Duodenal mucosa (tissue), 2 donors: ENCODE measurements around the gene MMP8.

ENCODE experiments used
- H3K27ac ChIP-seq: one replicate; pipeline ENCODE4 v1.7.0; 2013; ENCODE audit warnings: low read depth, low read length
- H3K27me3 ChIP-seq, 2 donors: one replicate each; pipeline ENCODE4 v1.7.0; 2013; ENCODE audit warnings: low read length in 2 of 2, control low read depth in 1 of 2; ENCODE audit not compliant: insufficient read depth in 2 of 2, control insufficient read depth in 1 of 2
- H3K36me3 ChIP-seq, 2 donors: one replicate each; pipeline ENCODE4 v1.7.0; 2013; ENCODE audit warnings: low read length in 2 of 2, control low read depth in 1 of 2; ENCODE audit not compliant: insufficient read depth in 2 of 2, control insufficient read depth in 1 of 2
- H3K4me1 ChIP-seq, 2 donors: one replicate each; pipeline ENCODE4 v1.7.0; 2013; ENCODE audit warnings: low read length in 2 of 2, control low read depth in 1 of 2; ENCODE audit not compliant: insufficient read depth in 2 of 2, control insufficient read depth in 1 of 2
- H3K4me3 ChIP-seq, 2 donors: one replicate each; pipeline ENCODE4 v1.7.0; 2013; ENCODE audit warnings: low read length in 2 of 2, low read depth in 1 of 2
- H3K9ac ChIP-seq, 2 donors: one replicate each; pipeline ENCODE4 v1.7.0; 2013; ENCODE audit warnings: low read length in 2 of 2, low read depth in 1 of 2
- H3K9me3 ChIP-seq, 2 donors: one replicate each; pipeline ENCODE4 v1.7.0; 2013; ENCODE audit warnings: low read length in 2 of 2, control low read depth in 1 of 2; ENCODE audit not compliant: control insufficient read depth in 1 of 2

Gene MMP8

GRCh38 chr11:102722821-102723220, 1.9 kb downstream of the MMP8 start:
- Histone ChIP-seq H3K27ac (no peak overlapping the region), H3K36me3 (no peaks in the 10 kb centered on the region), H3K9me3 (no peaks in the 10 kb centered on the region), H3K4me3 (no peak overlapping the region), H3K4me1 (no peaks in the 10 kb centered on the region), H3K27me3 (no peaks in the 10 kb centered on the region), H3K9ac (no peak overlapping the region)

GRCh38 chr11:102719620-102720277, 5.0 kb downstream of the MMP8 start:
- H3K4me3 ChIP-seq = no peak overlapping the region
- no peaks in the 10 kb centered on the region for H3K9me3 ChIP-seq
- H3K9ac ChIP-seq = no peak overlapping the region
- peaks cover 0 to 4% of the 10 kb centered on the region in 2 donors for H3K27me3 ChIP-seq
- H3K36me3 ChIP-seq = no peaks in the 10 kb centered on the region
- no peak overlapping the region for H3K27ac ChIP-seq
- H3K4me1 ChIP-seq = no peaks in the 10 kb centered on the region

GRCh38 chr11:102717280-102717679, 7.5 kb downstream of the MMP8 start:
- no peak overlapping the region for H3K27ac ChIP-seq
- H3K36me3 ChIP-seq = no peaks in the 10 kb centered on the region
- no peaks in the 10 kb centered on the region for H3K4me1 ChIP-seq
- peaks cover 0 to 4% of the 10 kb centered on the region in 2 donors for H3K27me3 ChIP-seq
- no peak overlapping the region for H3K9ac ChIP-seq
- H3K9me3 ChIP-seq = no peaks in the 10 kb centered on the region
- no peak overlapping the region for H3K4me3 ChIP-seq

- Histone ChIP-seq H3K9ac (no peak overlapping the region), H3K27ac (no peak overlapping the region)
These were observed 8.2 kb downstream of the MMP8 start for GRCh38 chr11:102716527-102716926.

GRCh38 chr11:102712137-102712536, 12.6 kb downstream of the MMP8 start:
- Histone ChIP-seq H3K9ac (no peak overlapping the region), H3K27ac (no peak overlapping the region), H3K36me3 (no peaks in the 10 kb centered on the region), H3K9me3 (no peaks in the 10 kb centered on the region), H3K4me3 (no peak overlapping the region), H3K27me3 (peaks cover 0 to 4% of the 10 kb centered on the region in 2 donors), H3K4me1 (no peaks in the 10 kb centered on the region)

More at GRCh38 chr11:102716527-102716926, 8.2 kb downstream of the MMP8 start:
- no peaks in the 10 kb centered on the region for H3K36me3 ChIP-seq
- H3K27me3 ChIP-seq = peaks cover 0 to 4% of the 10 kb centered on the region in 2 donors
- no peaks in the 10 kb centered on the region for H3K4me1 ChIP-seq
- H3K9me3 ChIP-seq = no peaks in the 10 kb centered on the region
- no peak overlapping the region for H3K4me3 ChIP-seq

- no peaks in the 10 kb centered on the region for H3K9me3 ChIP-seq
- H3K36me3 ChIP-seq = no peaks in the 10 kb centered on the region
- H3K27me3 ChIP-seq = no peaks in the 10 kb centered on the region
- peaks cover 0 to 6% of the 10 kb centered on the region in 2 donors for H3K4me1 ChIP-seq
- H3K9ac ChIP-seq = no peak overlapping the region
- no peak overlapping the region for H3K27ac ChIP-seq
- no peak overlapping the region for H3K4me3 ChIP-seq
These were observed 15.4 kb downstream of the MMP8 start for GRCh38 chr11:102709201-102709945.

- peaks cover 0 to 6% of the 10 kb centered on the region in 2 donors for H3K4me1 ChIP-seq
- H3K36me3 ChIP-seq = no peaks in the 10 kb centered on the region
These were observed 16.1 kb downstream of the MMP8 start for GRCh38 chr11:102708654-102709053.

GRCh38 chr11:102705626-102706025, 19.1 kb downstream of the MMP8 start, which contains the start of gene MMP27:
Gene MMP27 (minus strand): TSS chr11:102705769. CDS start chr11:102705714, 55 bp downstream.
- H3K9ac ChIP-seq = no peak within 1 kb of the TSS
- H3K4me3 ChIP-seq = no peak within 1 kb of the TSS
- H3K27ac ChIP-seq = no peak within 1 kb of the TSS

More at GRCh38 chr11:102708654-102709053, 16.1 kb downstream of the MMP8 start:
- Histone ChIP-seq H3K9ac (no peak overlapping the region), H3K27ac (no peak overlapping the region), H3K9me3 (no peaks in the 10 kb centered on the region), H3K4me3 (no peak overlapping the region), H3K27me3 (no peaks in the 10 kb centered on the region)

GRCh38 chr11:102704841-102705240, 19.9 kb downstream of the MMP8 start:
- peaks cover 0 to 6% of the 10 kb centered on the region in 2 donors for H3K4me1 ChIP-seq
- no peaks in the 10 kb centered on the region for H3K9me3 ChIP-seq
- no peaks in the 10 kb centered on the region for H3K36me3 ChIP-seq
- no peak overlapping the region for H3K4me3 ChIP-seq
- no peaks in the 10 kb centered on the region for H3K27me3 ChIP-seq
- H3K9ac ChIP-seq = no peak overlapping the region
- no peak overlapping the region for H3K27ac ChIP-seq

More at GRCh38 chr11:102705626-102706025, 19.1 kb downstream of the MMP8 start, which contains the start of gene MMP27:
- H3K4me1 ChIP-seq = peaks cover 0 to 6% of the 10 kb centered on the region in 2 donors
- no peaks in the 10 kb centered on the region for H3K27me3 ChIP-seq
- no peaks in the 10 kb centered on the region for H3K9me3 ChIP-seq
- H3K36me3 ChIP-seq = no peaks in the 10 kb centered on the region

GRCh38 chr11:102703826-102704493, 20.8 kb downstream of the MMP8 start:
- no peak overlapping the region for H3K9ac ChIP-seq
- no peaks in the 10 kb centered on the region for H3K36me3 ChIP-seq
- peaks cover 0 to 6% of the 10 kb centered on the region in 2 donors for H3K4me1 ChIP-seq
- no peak overlapping the region for H3K4me3 ChIP-seq
- H3K27ac ChIP-seq = no peak overlapping the region
- no peaks in the 10 kb centered on the region for H3K9me3 ChIP-seq
- no peaks in the 10 kb centered on the region for H3K27me3 ChIP-seq
